IPS-NIHi11 (cell line): ENCODE measurements around the gene TMED5.
"Not testable (repeated sequence)": the region's sequence is repeated elsewhere in the genome, so short reads cannot be mapped to it uniquely, and the experiment has no call there.

ENCODE experiments used
- DNase-seq: peaks from one replicate; pipeline ENCODE4 v3.0.0; 2012; ENCODE audit warnings: mixed read lengths, low spot score

The TMED5 gene

GRCh38 chr1:93171549-93172034, 8.6 kb downstream of the TMED5 start:
- no peak for DNase-seq

- DNase-seq: not testable (repeated sequence)
These were observed 10.0 kb downstream of the TMED5 start for GRCh38 chr1:93170141-93170678.

GRCh38 chr1:93167006-93167405, 13.2 kb downstream of the TMED5 start:
- no peak for DNase-seq

- DNase-seq: not testable (repeated sequence)
These were observed 14.3 kb downstream of the TMED5 start for GRCh38 chr1:93165895-93166294.

GRCh38 chr1:93164816-93165215, 15.4 kb downstream of the TMED5 start:
- no peak for DNase-seq

GRCh38 chr1:93163314-93163713, 16.9 kb downstream of the TMED5 start:
- DNase-seq: not testable (repeated sequence)

- no peak for DNase-seq
These were observed 20.9 kb downstream of the TMED5 start for GRCh38 chr1:93159337-93159736.

GRCh38 chr1:93155335-93155734, 24.9 kb downstream of the TMED5 start:
- no peak for DNase-seq

- DNase-seq: no peak
These were observed 25.3 kb downstream of the TMED5 start for GRCh38 chr1:93154898-93155297.

GRCh38 chr1:93152835-93153234, 27.4 kb downstream of the TMED5 start:
- DNase-seq: no peak

GRCh38 chr1:93151474-93151873, 28.7 kb downstream of the TMED5 start:
- DNase-seq: no peak

- DNase-seq: no peak
These were observed 29.5 kb downstream of the TMED5 start for GRCh38 chr1:93150729-93151128.

GRCh38 chr1:93148001-93148400, 32.2 kb downstream of the TMED5 start:
- no peak for DNase-seq

GRCh38 chr1:93143769-93144168, 36.4 kb downstream of the TMED5 start:
- DNase-seq: no peak

- DNase-seq: no peak
These were observed 37.1 kb downstream of the TMED5 start for GRCh38 chr1:93143136-93143535.

- no peak for DNase-seq
These were observed 38.1 kb downstream of the TMED5 start for GRCh38 chr1:93142161-93142560.

GRCh38 chr1:93140106-93140505, 40.1 kb downstream of the TMED5 start:
- no peak for DNase-seq

- no peak for DNase-seq
These were observed 42.5 kb downstream of the TMED5 start for GRCh38 chr1:93137604-93138292.

- DNase-seq: no peak
These were observed 43.8 kb downstream of the TMED5 start for GRCh38 chr1:93136445-93136844.

GRCh38 chr1:93132638-93133037, 47.6 kb downstream of the TMED5 start:
- DNase-seq: no peak

GRCh38 chr1:93129507-93130099, 50.6 kb downstream of the TMED5 start:
- DNase-seq: no peak

GRCh38 chr1:93124556-93125355, 55.5 kb downstream of the TMED5 start:
- DNase-seq: no peak
